B cell (primary cell): ENCODE measurements around the gene PGS1. TPM values are rescaled to one million over a fixed set of nuclear protein-coding genes. Genes with fewer than 3 reads are reported as not detected.

ENCODE experiments used
- ATAC-seq: fragments of 200-7000 bp; cut with Tn5 transposase; one replicate; pipeline ENCODE4 v1.10.0; 2021; ENCODE audit warnings: low read depth, mild to moderate bottlenecking, moderate number of reproducible peaks, moderate library complexity
- CTCF ChIA-PET: fragments of 350-600 bp; sonication (Branson Sonifier 250); formaldehyde crosslinking; loops from one replicate; lab custom pipeline; 2021; ENCODE audit warnings: antibody characterized with exemption, inconsistent platforms; lab: Charles Lee
- POLR2A ChIA-PET: fragments of 350-600 bp; sonication (Branson Sonifier 250); formaldehyde crosslinking; loops from one replicate; lab custom pipeline; 2021; ENCODE audit warnings: antibody characterized with exemption; lab: Charles Lee
- DNase-seq: peaks from one replicate; pipeline ENCODE4 v3.0.0; 2013
- H2AFZ ChIP-seq: 2 replicates; pipeline ENCODE4 v1.6.1; 2012; ENCODE audit warnings: mild to moderate bottlenecking, low read depth, low read length; ENCODE audit not compliant: insufficient read depth, poor library complexity, severe bottlenecking
- H3K27ac ChIP-seq, 2 donors: 1 replicate in 1 of 2; 2 replicates in 1 of 2; pipeline ENCODE4 v1.5.1; 2012 to 2013; ENCODE audit warnings: low read length in 2 of 2, mild to moderate bottlenecking in 2 of 2, moderate library complexity in 1 of 2
- H3K27me3 ChIP-seq, 4 experiments: fragments of 200-600 bp in 1 of 4; sonication (generic) in 1 of 4; replicated peaks in 1 of 4; 1 replicate in 2 of 4; 2 replicates in 2 of 4; pipeline versions ENCODE4 v1.6.1 to v1.7.0; 2013 to 2016; ENCODE audit warnings: low read length in 3 of 4, mild to moderate bottlenecking in 2 of 4, mixed read lengths in 1 of 4, moderate library complexity in 1 of 4; ENCODE audit not compliant: insufficient read depth in 4 of 4, control insufficient read depth in 3 of 4; ENCODE audit errors: control extremely low read depth in 1 of 4
- H3K36me3 ChIP-seq, 2 experiments: replicated peaks in 1 of 2; 1 replicate in 1 of 2; 2 replicates in 1 of 2; pipeline versions ENCODE4 v1.6.1 to v1.7.1; 2013; ENCODE audit warnings: low read length in 1 of 2; ENCODE audit not compliant: insufficient read depth in 2 of 2, control insufficient read depth in 1 of 2; ENCODE audit errors: control extremely low read depth in 1 of 2, extremely low read depth in 1 of 2
- H3K4me1 ChIP-seq, 2 donors: fragments of 200-600 bp in 1 of 2; sonication (generic) in 1 of 2; 1 replicate in 1 of 2; 2 replicates in 1 of 2; pipeline versions ENCODE4 v1.5.1 to v1.6.1; 2013 to 2017; ENCODE audit warnings: low read length in 2 of 2; ENCODE audit not compliant: control insufficient read depth in 2 of 2, insufficient read depth in 2 of 2
- H3K4me2 ChIP-seq: replicated peaks from 2 replicates; pipeline ENCODE3; 2012; ENCODE audit warnings: mild to moderate bottlenecking, low read depth, low read length; ENCODE audit not compliant: poor library complexity, severe bottlenecking
- H3K4me3 ChIP-seq, 5 experiments: fragments of 200-600 bp in 1 of 5; sonication (generic) in 1 of 5; 1 replicate in 3 of 5; 2 replicates in 2 of 5; pipeline versions ENCODE4 v1.5.1 to v1.7.0; 2011 to 2016; ENCODE audit warnings: low read length in 4 of 5, mild to moderate bottlenecking in 4 of 5, low read depth in 2 of 5, control low read depth in 1 of 5, moderate library complexity in 1 of 5; ENCODE audit not compliant: insufficient read depth in 1 of 5; ENCODE audit errors: control extremely low read depth in 1 of 5, extremely low read depth in 1 of 5
- H3K79me2 ChIP-seq: fragments of 200-600 bp; sonication (generic); one replicate; pipeline ENCODE4 v1.6.0; 2016; ENCODE audit warnings: low read length; ENCODE audit not compliant: control insufficient read depth, insufficient read depth
- H3K9ac ChIP-seq: fragments of 200-600 bp; sonication (generic); 2 replicates; pipeline ENCODE4 v1.6.1; 2017; ENCODE audit warnings: mild to moderate bottlenecking, low read length, moderate library complexity
- H3K9me3 ChIP-seq, 3 donors: one replicate each; pipeline versions ENCODE4 v1.6.1 to v1.7.1; 2013; ENCODE audit warnings: low read length in 2 of 3; ENCODE audit not compliant: control insufficient read depth in 2 of 3, insufficient read depth in 1 of 3; ENCODE audit errors: control extremely low read depth in 1 of 3
- H4K20me1 ChIP-seq: 2 replicates; pipeline ENCODE4 v1.6.0; 2012; ENCODE audit warnings: mild to moderate bottlenecking, low read length; ENCODE audit not compliant: insufficient read depth, control insufficient read depth, poor library complexity, severe bottlenecking
- H3K27ac Mint-ChIP-seq: one replicate; pipeline ENCODE4 v1.8.0; 2021; ENCODE audit warnings: mixed read lengths
- H3K27me3 Mint-ChIP-seq: one replicate; pipeline ENCODE4 v1.8.0; 2021; ENCODE audit warnings: mixed read lengths
- H3K4me1 Mint-ChIP-seq: one replicate; pipeline ENCODE4 v1.8.0; 2021; ENCODE audit warnings: mixed read lengths
- H3K4me3 Mint-ChIP-seq: one replicate; pipeline ENCODE4 v1.8.0; 2021; ENCODE audit warnings: mixed read lengths
- H3K9me3 Mint-ChIP-seq: one replicate; pipeline ENCODE4 v1.8.0; 2022; ENCODE audit warnings: mixed read lengths; ENCODE audit not compliant: insufficient read depth
- CTCF ChIP-seq: fragments of 200-600 bp; IDR thresholded peaks from one replicate; pipeline ENCODE4 v1.8.0; 2022; ENCODE audit warnings: antibody characterized with exemption, mild to moderate bottlenecking
- EZH2 ChIP-seq: IDR thresholded peaks from 2 replicates; pipeline ENCODE4 v1.6.1; 2012; ENCODE audit warnings: borderline replicate concordance, low read depth, mild to moderate bottlenecking, moderate library complexity, low read length; ENCODE audit not compliant: insufficient read depth, poor library complexity, severe bottlenecking
- WGBS: methylation state at CpG from one replicate; pipeline ENCODE4 v1.1.5; 2013; ENCODE audit warnings: missing lambda C conversion rate; ENCODE audit not compliant: insufficient coverage; 5-methylcytosine and 5-hydroxymethylcytosine counted together
- intact Hi-C: fragments of 100-400 bp; cut with micrococcal nuclease; formaldehyde crosslinking; loops from one replicate; pipeline ENCODE4 v1.10.0; 2022
- polyA plus RNA-seq: library from polyadenylated mRNA; depleted of rRNA; stranded (reverse); fragments of >200 nt; gene quantifications from 2 replicates; pipeline ENCODE4 v1.2.3, GENCODE V29; 2012
- total RNA-seq, 2 donors: library from RNA; stranded (reverse); fragments of 120-200 nt in 1 of 2; gene quantifications; 1 replicate in 1 of 2; 2 replicates in 1 of 2; pipeline versions ENCODE4 v1.2.3 to v1.2.4, GENCODE V29; 2013 to 2022

The PGS1 gene
- total and polyA plus RNA-seq, 2 donors (not counting 1 experiment from before 2014, with no cell fraction given), result 85.1 to 88.3 TPM

- Histone ChIP-seq H3K36me3 (peaks cover 0 to 90% of the 10 kb centered on the region in 2 experiments), H3K27me3 (no peaks in the 10 kb centered on the region), H3K9me3 (no peaks in the 10 kb centered on the region), H3K9ac (no peak overlapping the region), H2AFZ (no peak overlapping the region), H3K4me1 (no peaks in the 10 kb centered on the region), H3K4me2 (no peak overlapping the region), H3K4me3 (no peak overlapping the region), H3K79me2 (peaks cover 86% of the 10 kb centered on the region), H3K27ac (no peak overlapping the region), H4K20me1 (peaks cover 59% of the 10 kb centered on the region)
- no peak for ATAC-seq
- Mint-ChIP-seq H3K4me1 (no peaks in the 10 kb centered on the region), H3K27me3 (no peaks in the 10 kb centered on the region), H3K4me3 (no peak overlapping the region), H3K9me3 (no peaks in the 10 kb centered on the region), H3K27ac (no peak overlapping the region)
- TF ChIP-seq EZH2, result no peak
- no peak for TF ChIP-seq CTCF
- POLR2A ChIA-PET, result no interaction called here
- WGBS, result 79% methylated on average over 6 of the region's 6 CpGs
- intact Hi-C loops, result no loop called here
- CTCF ChIA-PET, result no interaction called here
- no peak for DNase-seq
Measured at GRCh38 chr17:78399693-78400144, 21.3 kb downstream of the PGS1 start.

DNA sequence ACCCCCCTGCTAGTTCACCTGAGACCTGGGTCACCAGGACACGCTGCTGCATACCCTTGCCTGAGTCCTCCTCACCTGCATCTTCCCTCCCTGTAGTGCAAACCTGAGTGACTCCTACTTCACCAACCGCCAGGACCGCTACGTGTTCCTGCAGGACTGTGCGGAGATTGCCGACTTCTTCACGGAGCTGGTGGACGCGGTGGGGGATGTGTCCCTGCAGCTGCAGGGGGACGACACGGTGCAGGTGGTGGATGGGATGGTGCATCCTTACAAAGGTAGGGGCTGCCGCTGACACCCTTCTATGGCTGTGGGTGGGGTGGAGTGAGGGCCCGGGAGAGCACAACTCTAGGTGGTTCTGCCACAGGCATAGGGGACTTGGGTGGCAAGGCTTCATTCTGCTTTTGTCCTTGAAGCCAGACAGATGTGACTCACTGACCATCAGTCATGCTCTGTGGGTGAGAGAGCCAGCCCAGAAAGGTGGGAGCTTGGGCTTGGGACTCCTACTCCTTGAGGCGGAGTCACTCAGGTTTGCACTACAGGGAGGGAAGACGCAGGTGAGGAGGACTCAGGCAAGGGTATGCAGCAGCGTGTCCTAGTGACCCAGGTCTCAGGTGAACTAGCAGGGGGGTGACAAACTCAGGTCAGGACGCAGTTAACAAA lies 22.3 kb downstream of the PGS1 start:
- POLR2A ChIA-PET, result interaction anchor here (0.5 kb wide), 1 partner anchor 489 kb away, joined by 3 read pairs; no protein-coding TSS in a partner anchor
- H3K9ac ChIP-seq, result no peak overlapping the region
- WGBS, result 91% methylated on average over 16 of the region's 17 CpGs

More for the DNA sequence above, 22.3 kb downstream of the PGS1 start:
- H3K4me3 Mint-ChIP-seq, result no peak overlapping the region
- Histone ChIP-seq H3K27me3 (no peaks in the 10 kb centered on the region), H3K27ac (no peak overlapping the region), H3K36me3 (peaks cover 0 to 88% of the 10 kb centered on the region in 2 experiments), H3K9me3 (no peaks in the 10 kb centered on the region), H3K4me3 (no peak overlapping the region), H3K4me2 (no peak overlapping the region), H3K79me2 (peaks cover 86% of the 10 kb centered on the region), H3K4me1 (no peaks in the 10 kb centered on the region), H2AFZ (no peak overlapping the region), H4K20me1 (peaks cover 56% of the 10 kb centered on the region)
- DNase-seq (no peak), ATAC-seq (no peak)
- TF ChIP-seq CTCF (no peak), EZH2 (no peak)
- intact Hi-C loops, result no loop called here
- CTCF ChIA-PET, result interaction anchor here (0.7 kb wide), 1 partner anchor 112 kb away, joined by 3 read pairs; no protein-coding TSS in a partner anchor
- no peaks in the 10 kb centered on the region for H3K4me1 Mint-ChIP-seq
- H3K9me3 Mint-ChIP-seq, result no peaks in the 10 kb centered on the region
- no peaks in the 10 kb centered on the region for H3K27me3 Mint-ChIP-seq
- no peak overlapping the region for H3K27ac Mint-ChIP-seq
